Adipose tissue (tissue), 3 donors: Measurements from ENCODE around the gene PSMG3. TPM values are rescaled to one million over a fixed set of nuclear protein-coding genes. Genes with fewer than 3 reads are reported as not detected.

Source experiments
- H3K27ac ChIP-seq: one replicate; pipeline ENCODE4 v1.5.1; 2013; ENCODE audit warnings: low read depth, low read length
- WGBS, 3 donors: extraction: QIAGEN DNeasy Blood & Tissue Kit; methylation state at CpG; one replicate each; pipeline ENCODE4 v1.1.7; 2013; 5-methylcytosine and 5-hydroxymethylcytosine counted together
- polyA plus RNA-seq, 3 donors: library from polyadenylated mRNA; stranded (reverse); fragments of 200-250 nt; gene quantifications; one replicate each; pipeline ENCODE4 v1.2.3, GENCODE V29; 2013
- donor health status: healthy with polysubstance abuse.
- donor health status: Bipolar disorder and iron deficiency.
- donor health status: healthy.

Gene PSMG3
- polyA plus RNA-seq: 10 to 100 TPM; 21.3 to 41.8 (median 34.7) TPM

- peak within 1 kb of the TSS; percentile 3 for H3K27ac ChIP-seq
- WGBS, 3 donors: 0 to 1% (median 0%) methylated on average over 83 to 95 of the region's 95 CpGs
These were observed at the start of gene PSMG3 for GRCh38 chr7:1569833-1570632. Gene PSMG3 (minus strand): TSS chr7:1570032. CDS start chr7:1569339, 693 bp downstream.

GRCh38 chr7:1618475-1618874 is 48.6 kb upstream of the PSMG3 start:
- no peak overlapping the region for H3K27ac ChIP-seq
- WGBS, 3 donors: 80 to 98% (median 87%) methylated on average over 3 of the region's 3 CpGs

GRCh38 chr7:1617957-1618356 is 48.1 kb upstream of the PSMG3 start:
- H3K27ac ChIP-seq: no peak overlapping the region
- WGBS, 3 donors: 55 to 84% (median 83%) methylated on average over 8 of the region's 8 CpGs

- 86 to 87% (median 87%) methylated on average over 8 of the region's 8 CpGs for WGBS, 3 donors
These were observed 46.9 kb upstream of the PSMG3 start for GRCh38 chr7:1616741-1617140.

GRCh38 chr7:1611708-1612241 is 41.9 kb upstream of the PSMG3 start:
- H3K27ac ChIP-seq: no peak overlapping the region
- WGBS, 3 donors: 49 to 55% (median 54%) methylated on average over 10 of the region's 10 CpGs

More at GRCh38 chr7:1616741-1617140, 46.9 kb upstream of the PSMG3 start:
- H3K27ac ChIP-seq: no peak overlapping the region

- 87 to 93% (median 92%) methylated on average over 26 of the region's 26 CpGs for WGBS, 3 donors
- no peak overlapping the region for H3K27ac ChIP-seq
These were observed 41.0 kb upstream of the PSMG3 start for GRCh38 chr7:1610678-1611302.

GRCh38 chr7:1610013-1610677 is 40.3 kb upstream of the PSMG3 start:
- no peak overlapping the region for H3K27ac ChIP-seq
- WGBS, 3 donors: 68 to 82% (median 80%) methylated on average over 24 of the region's 24 CpGs

GRCh38 chr7:1609023-1609422 is 39.2 kb upstream of the PSMG3 start:
- no peak overlapping the region for H3K27ac ChIP-seq
- 73 to 80% (median 77%) methylated on average over 10 of the region's 10 CpGs for WGBS, 3 donors

- no peak overlapping the region for H3K27ac ChIP-seq
- 79 to 88% (median 88%) methylated on average over 8 of the region's 8 CpGs for WGBS, 3 donors
These were observed 38.5 kb upstream of the PSMG3 start for GRCh38 chr7:1608318-1608717.

- H3K27ac ChIP-seq: no peak overlapping the region
- 52 to 69% (median 65%) methylated on average over 10 of the region's 10 CpGs for WGBS, 3 donors
These were observed 37.9 kb upstream of the PSMG3 start for GRCh38 chr7:1607696-1608095.

GRCh38 chr7:1607001-1607400 is 37.2 kb upstream of the PSMG3 start:
- no peak overlapping the region for H3K27ac ChIP-seq
- WGBS, 3 donors: 38 to 55% (median 52%) methylated on average over 7 of the region's 7 CpGs

GRCh38 chr7:1604383-1604782 is 34.6 kb upstream of the PSMG3 start:
- 53 to 80% (median 78%) methylated on average over 2 of the region's 2 CpGs for WGBS, 3 donors
- H3K27ac ChIP-seq: no peak overlapping the region

GRCh38 chr7:1603346-1604225 is 33.8 kb upstream of the PSMG3 start:
- 72 to 83% (median 79%) methylated on average over 40 to 41 of the region's 41 CpGs for WGBS, 3 donors
- H3K27ac ChIP-seq: no peak overlapping the region

GRCh38 chr7:1602386-1602785 is 32.6 kb upstream of the PSMG3 start:
- WGBS, 3 donors: 86 to 94% (median 94%) methylated on average over 15 of the region's 15 CpGs
- H3K27ac ChIP-seq: no peak overlapping the region

GRCh38 chr7:1601956-1602355 is 32.1 kb upstream of the PSMG3 start:
- H3K27ac ChIP-seq: no peak overlapping the region
- WGBS, 3 donors: 73 to 85% (median 83%) methylated on average over 24 of the region's 24 CpGs

GRCh38 chr7:1599640-1600395 is 30.0 kb upstream of the PSMG3 start:
- no peak overlapping the region for H3K27ac ChIP-seq
- WGBS, 3 donors: 74 to 89% (median 86%) methylated on average over 29 of the region's 29 CpGs

- no peak overlapping the region for H3K27ac ChIP-seq
- 90 to 94% (median 90%) methylated on average over 12 of the region's 12 CpGs for WGBS, 3 donors
These were observed 29.3 kb upstream of the PSMG3 start for GRCh38 chr7:1598961-1599639.
